ENCODE measurements around the gene UBE2D1. TPM values are rescaled to one million over a fixed set of nuclear protein-coding genes. Genes with fewer than 3 reads are reported as not detected.

The UBE2D1 gene
- total RNA-seq, 1 experiment from 2014 or later = 24.6 TPM

- TF ChIP-seq, protein P1, sequence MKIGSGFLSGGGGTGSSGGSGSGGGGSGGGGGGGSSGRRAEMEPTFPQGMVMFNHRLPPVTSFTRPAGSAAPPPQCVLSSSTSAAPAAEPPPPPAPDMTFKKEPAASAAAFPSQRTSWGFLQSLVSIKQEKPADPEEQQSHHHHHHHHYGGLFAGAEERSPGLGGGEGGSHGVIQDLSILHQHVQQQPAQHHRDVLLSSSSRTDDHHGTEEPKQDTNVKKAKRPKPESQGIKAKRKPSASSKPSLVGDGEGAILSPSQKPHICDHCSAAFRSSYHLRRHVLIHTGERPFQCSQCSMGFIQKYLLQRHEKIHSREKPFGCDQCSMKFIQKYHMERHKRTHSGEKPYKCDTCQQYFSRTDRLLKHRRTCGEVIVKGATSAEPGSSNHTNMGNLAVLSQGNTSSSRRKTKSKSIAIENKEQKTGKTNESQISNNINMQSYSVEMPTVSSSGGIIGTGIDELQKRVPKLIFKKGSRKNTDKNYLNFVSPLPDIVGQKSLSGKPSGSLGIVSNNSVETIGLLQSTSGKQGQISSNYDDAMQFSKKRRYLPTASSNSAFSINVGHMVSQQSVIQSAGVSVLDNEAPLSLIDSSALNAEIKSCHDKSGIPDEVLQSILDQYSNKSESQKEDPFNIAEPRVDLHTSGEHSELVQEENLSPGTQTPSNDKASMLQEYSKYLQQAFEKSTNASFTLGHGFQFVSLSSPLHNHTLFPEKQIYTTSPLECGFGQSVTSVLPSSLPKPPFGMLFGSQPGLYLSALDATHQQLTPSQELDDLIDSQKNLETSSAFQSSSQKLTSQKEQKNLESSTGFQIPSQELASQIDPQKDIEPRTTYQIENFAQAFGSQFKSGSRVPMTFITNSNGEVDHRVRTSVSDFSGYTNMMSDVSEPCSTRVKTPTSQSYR (CRISPR knock-in tag; IDR thresholded peaks at IDR 0.05) = peak; percentile 91
- TF ChIP-seq ZNF317 (CRISPR knock-in tag; IDR thresholded peaks at IDR 0.05; ENCODE audit: borderline replicate concordance, low read depth) (0 out of 2 replicates have a peak, but pooled peaks have one; percentile 24), NR1H2 (CRISPR knock-in tag; IDR thresholded peaks at IDR 0.05) (no peak), JAZF1 (CRISPR knock-in tag; IDR thresholded peaks at IDR 0.05) (no peak), SP1 (CRISPR knock-in tag; conservative IDR thresholded peaks at IDR 0.05) (peak; percentile 91), MYBL2 (CRISPR knock-in tag; IDR thresholded peaks at IDR 0.05) (no peak), NFE2L1 (CRISPR knock-in tag; IDR thresholded peaks at IDR 0.05) (peak; percentile 60; the same call in 1 of the 2 replicates), HMGA2 (CRISPR knock-in tag; IDR thresholded peaks at IDR 0.05) (no peak)
- TF ChIP-seq, protein P2, sequence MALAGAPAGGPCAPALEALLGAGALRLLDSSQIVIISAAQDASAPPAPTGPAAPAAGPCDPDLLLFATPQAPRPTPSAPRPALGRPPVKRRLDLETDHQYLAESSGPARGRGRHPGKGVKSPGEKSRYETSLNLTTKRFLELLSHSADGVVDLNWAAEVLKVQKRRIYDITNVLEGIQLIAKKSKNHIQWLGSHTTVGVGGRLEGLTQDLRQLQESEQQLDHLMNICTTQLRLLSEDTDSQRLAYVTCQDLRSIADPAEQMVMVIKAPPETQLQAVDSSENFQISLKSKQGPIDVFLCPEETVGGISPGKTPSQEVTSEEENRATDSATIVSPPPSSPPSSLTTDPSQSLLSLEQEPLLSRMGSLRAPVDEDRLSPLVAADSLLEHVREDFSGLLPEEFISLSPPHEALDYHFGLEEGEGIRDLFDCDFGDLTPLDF (CRISPR knock-in tag; IDR thresholded peaks at IDR 0.05) = 0 out of 2 replicates have a peak, but pooled peaks have one; percentile 47
- TF ChIP-seq, protein P3, sequence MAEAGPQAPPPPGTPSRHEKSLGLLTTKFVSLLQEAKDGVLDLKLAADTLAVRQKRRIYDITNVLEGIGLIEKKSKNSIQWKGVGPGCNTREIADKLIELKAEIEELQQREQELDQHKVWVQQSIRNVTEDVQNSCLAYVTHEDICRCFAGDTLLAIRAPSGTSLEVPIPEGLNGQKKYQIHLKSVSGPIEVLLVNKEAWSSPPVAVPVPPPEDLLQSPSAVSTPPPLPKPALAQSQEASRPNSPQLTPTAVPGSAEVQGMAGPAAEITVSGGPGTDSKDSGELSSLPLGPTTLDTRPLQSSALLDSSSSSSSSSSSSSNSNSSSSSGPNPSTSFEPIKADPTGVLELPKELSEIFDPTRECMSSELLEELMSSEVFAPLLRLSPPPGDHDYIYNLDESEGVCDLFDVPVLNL (CRISPR knock-in tag; IDR thresholded peaks at IDR 0.05; ENCODE audit: borderline replicate concordance, low read depth) = 0 out of 2 replicates have a peak, but pooled peaks have one; percentile 25
- TF ChIP-seq, protein P4, sequence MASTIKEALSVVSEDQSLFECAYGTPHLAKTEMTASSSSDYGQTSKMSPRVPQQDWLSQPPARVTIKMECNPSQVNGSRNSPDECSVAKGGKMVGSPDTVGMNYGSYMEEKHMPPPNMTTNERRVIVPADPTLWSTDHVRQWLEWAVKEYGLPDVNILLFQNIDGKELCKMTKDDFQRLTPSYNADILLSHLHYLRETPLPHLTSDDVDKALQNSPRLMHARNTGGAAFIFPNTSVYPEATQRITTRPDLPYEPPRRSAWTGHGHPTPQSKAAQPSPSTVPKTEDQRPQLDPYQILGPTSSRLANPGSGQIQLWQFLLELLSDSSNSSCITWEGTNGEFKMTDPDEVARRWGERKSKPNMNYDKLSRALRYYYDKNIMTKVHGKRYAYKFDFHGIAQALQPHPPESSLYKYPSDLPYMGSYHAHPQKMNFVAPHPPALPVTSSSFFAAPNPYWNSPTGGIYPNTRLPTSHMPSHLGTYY (CRISPR knock-in tag; IDR thresholded peaks at IDR 0.05) = no peak
- TF ChIP-seq, protein P5, sequence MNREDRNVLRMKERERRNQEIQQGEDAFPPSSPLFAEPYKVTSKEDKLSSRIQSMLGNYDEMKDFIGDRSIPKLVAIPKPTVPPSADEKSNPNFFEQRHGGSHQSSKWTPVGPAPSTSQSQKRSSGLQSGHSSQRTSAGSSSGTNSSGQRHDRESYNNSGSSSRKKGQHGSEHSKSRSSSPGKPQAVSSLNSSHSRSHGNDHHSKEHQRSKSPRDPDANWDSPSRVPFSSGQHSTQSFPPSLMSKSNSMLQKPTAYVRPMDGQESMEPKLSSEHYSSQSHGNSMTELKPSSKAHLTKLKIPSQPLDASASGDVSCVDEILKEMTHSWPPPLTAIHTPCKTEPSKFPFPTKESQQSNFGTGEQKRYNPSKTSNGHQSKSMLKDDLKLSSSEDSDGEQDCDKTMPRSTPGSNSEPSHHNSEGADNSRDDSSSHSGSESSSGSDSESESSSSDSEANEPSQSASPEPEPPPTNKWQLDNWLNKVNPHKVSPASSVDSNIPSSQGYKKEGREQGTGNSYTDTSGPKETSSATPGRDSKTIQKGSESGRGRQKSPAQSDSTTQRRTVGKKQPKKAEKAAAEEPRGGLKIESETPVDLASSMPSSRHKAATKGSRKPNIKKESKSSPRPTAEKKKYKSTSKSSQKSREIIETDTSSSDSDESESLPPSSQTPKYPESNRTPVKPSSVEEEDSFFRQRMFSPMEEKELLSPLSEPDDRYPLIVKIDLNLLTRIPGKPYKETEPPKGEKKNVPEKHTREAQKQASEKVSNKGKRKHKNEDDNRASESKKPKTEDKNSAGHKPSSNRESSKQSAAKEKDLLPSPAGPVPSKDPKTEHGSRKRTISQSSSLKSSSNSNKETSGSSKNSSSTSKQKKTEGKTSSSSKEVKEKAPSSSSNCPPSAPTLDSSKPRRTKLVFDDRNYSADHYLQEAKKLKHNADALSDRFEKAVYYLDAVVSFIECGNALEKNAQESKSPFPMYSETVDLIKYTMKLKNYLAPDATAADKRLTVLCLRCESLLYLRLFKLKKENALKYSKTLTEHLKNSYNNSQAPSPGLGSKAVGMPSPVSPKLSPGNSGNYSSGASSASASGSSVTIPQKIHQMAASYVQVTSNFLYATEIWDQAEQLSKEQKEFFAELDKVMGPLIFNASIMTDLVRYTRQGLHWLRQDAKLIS (CRISPR knock-in tag; IDR thresholded peaks at IDR 0.05; ENCODE audit: borderline replicate concordance) = no peak; the same call in 1 of the 2 replicates
Measured at GRCh38 chr10:58384999-58385783, 50.4 kb downstream of the UBE2D1 start, which contains the start of gene TFAM (continued).

DNA sequence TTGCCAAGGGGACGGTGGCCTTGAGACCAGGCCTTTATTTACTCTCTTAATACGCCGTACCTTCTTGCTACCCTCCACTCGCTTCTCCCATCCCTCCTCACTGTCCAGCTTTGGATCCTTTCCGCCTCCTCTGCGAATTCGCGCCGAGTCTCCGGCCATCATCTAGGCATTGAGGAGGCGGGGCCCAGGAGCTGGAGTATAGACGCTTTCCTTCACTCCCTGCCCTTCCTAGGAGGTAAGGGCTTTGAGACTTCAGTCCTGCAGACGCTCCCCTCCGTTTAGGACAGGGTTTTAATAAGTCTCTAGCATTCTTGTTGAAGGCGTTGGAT lies 50.9 kb downstream of the UBE2D1 start:
- TF ChIP-seq KAT7 (CRISPR knock-in tag; IDR thresholded peaks at IDR 0.05; ENCODE audit: borderline replicate concordance) = 0 out of 2 replicates have a peak, but pooled peaks have one; percentile 31
- TF ChIP-seq, protein P5 (CRISPR knock-in tag; IDR thresholded peaks at IDR 0.05; ENCODE audit: borderline replicate concordance) = no peak
- Mint-ChIP-seq H3K4me1 (peaks cover 15% of the 10 kb centered on the region), H3K27ac (peak overlapping the region; percentile 94), H3K27me3 (ENCODE audit: low read depth) (no peaks in the 10 kb centered on the region), H3K4me3 (peak overlapping the region; percentile 93), H3K9me3 (no peaks in the 10 kb centered on the region), H3K36me3 (peaks cover 33% of the 10 kb centered on the region)
- POLR2A ChIA-PET = interaction anchor here (2.0 kb wide), 1 partner anchor 51 kb away, joined by 10 read pairs; the partner anchor contains the start of gene UBE2D1
- CTCF ChIA-PET = interaction anchor here (0.9 to 2.6 kb wide), 5 partner anchors 49 to 95 kb away, joined by 3 to 24 read pairs (median 3); no protein-coding TSS in a partner anchor
- peak; percentile 32 for ATAC-seq
- peak; percentile 40 for DNase-seq (ENCODE audit: low spot score)
